Gastroesophageal sphincter (tissue), 4 donors: ENCODE measurements around the gene SGTA. TPM values are rescaled to one million over a fixed set of nuclear protein-coding genes. Genes with fewer than 3 reads are reported as not detected.
A peak's percentile ranks its signal among the peaks of the same experiment; 100 is the strongest.

Experiments used
- ATAC-seq: fragments of 150-250 bp; one replicate; pipeline ENCODE4 v1.9.1; 2016; ENCODE audit warnings: mild to moderate bottlenecking, moderate library complexity
- H3K27ac ChIP-seq, 4 donors: fragments of 200-600 bp; sonication (generic) in 3 of 4; 1 replicate in 3 of 4; 2 replicates in 1 of 4; pipeline ENCODE4 v1.5.1; 2016 to 2019
- H3K27me3 ChIP-seq: fragments of 200-600 bp; sonication (generic); one replicate; pipeline ENCODE4 v1.5.1; 2019
- H3K36me3 ChIP-seq, 2 donors: fragments of 200-600 bp; sonication (generic); one replicate each; pipeline ENCODE4 v1.5.1; 2019; ENCODE audit warnings: control low read depth in 1 of 2
- H3K4me1 ChIP-seq, 3 donors: fragments of 200-600 bp; sonication (generic); 1 replicate in 2 of 3; 2 replicates in 1 of 3; pipeline ENCODE4 v1.5.1; 2016 to 2019; ENCODE audit warnings: control low read depth in 2 of 3
- H3K4me3 ChIP-seq, 2 donors: fragments of 200-600 bp; sonication (generic); one replicate each; pipeline ENCODE4 v1.5.1; 2019; ENCODE audit warnings: mild to moderate bottlenecking in 1 of 2, moderate library complexity in 1 of 2
- H3K9me3 ChIP-seq, 3 donors: fragments of 200-600 bp; sonication (generic); one replicate each; pipeline ENCODE4 v1.5.1; 2017 to 2019; ENCODE audit warnings: control low read depth in 2 of 3
- EP300 ChIP-seq: sonication (generic); formaldehyde crosslinking; IDR thresholded peaks from one replicate; pipeline ENCODE4 v1.6.1; 2017; ENCODE audit warnings: antibody characterized with exemption, mild to moderate bottlenecking
- POLR2A ChIP-seq, 2 donors: fragments of 450-650 bp; IDR thresholded peaks; one replicate each; pipeline ENCODE4 v1.6.1; 2017; ENCODE audit warnings: antibody characterized with exemption in 2 of 2, mild to moderate bottlenecking in 2 of 2, moderate library complexity in 1 of 2
- POLR2AphosphoS5 ChIP-seq: sonication (generic); formaldehyde crosslinking; IDR thresholded peaks from one replicate; pipeline ENCODE4 v1.6.1; 2017; ENCODE audit warnings: antibody characterized with exemption
- WGBS, 2 donors: methylation state at CpG; one replicate each; pipeline ENCODE4 v1.1.5; 2018; ENCODE audit warnings: low coverage in 1 of 2; 5-methylcytosine and 5-hydroxymethylcytosine counted together
- total RNA-seq, 4 donors: library from RNA; depleted of rRNA; stranded (reverse); fragments of >200 nt; gene quantifications; one replicate each; pipeline ENCODE4 v1.1.0, GENCODE V29; 2016
- TF ChIP-seq, protein P1 (sequence below), 4 experiments: fragments of 200-600 bp in 2 of 4; fragments of 450-650 bp in 2 of 4; sonication (generic) in 1 of 4; IDR thresholded peaks; one replicate each; pipeline ENCODE4 v1.5.1; 2017 to 2019; ENCODE audit warnings: antibody characterized with exemption in 4 of 4, mild to moderate bottlenecking in 2 of 4, moderate library complexity in 2 of 4

SGTA gene
- total RNA-seq, 4 donors from 2014 or later = 45.3 to 65.5 (median 47.2) TPM

DNA sequence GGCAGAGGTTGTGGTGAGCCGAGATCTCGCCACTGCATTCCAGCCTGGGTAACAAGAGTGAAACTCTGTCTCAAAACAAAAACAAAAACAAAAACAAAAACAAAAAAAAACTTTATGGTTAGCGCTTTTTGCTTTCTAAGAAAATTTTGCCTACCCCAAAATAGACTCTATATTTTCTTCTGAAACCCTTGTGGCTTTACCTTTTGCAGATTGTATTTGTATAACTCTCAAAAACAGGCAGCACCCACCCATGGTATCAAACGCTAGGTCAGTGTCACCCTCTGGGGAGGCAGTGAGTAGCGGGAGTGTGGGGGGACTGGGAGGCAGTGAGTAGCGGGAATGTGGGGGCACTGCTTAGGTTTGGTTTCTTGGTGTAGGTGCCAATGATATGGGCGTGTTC lies 35.7 kb downstream of the SGTA start:
- ATAC-seq = no peak
- WGBS, 2 donors = 80 to 86% methylated on average over 4 to 7 of the region's 7 CpGs

DNA sequence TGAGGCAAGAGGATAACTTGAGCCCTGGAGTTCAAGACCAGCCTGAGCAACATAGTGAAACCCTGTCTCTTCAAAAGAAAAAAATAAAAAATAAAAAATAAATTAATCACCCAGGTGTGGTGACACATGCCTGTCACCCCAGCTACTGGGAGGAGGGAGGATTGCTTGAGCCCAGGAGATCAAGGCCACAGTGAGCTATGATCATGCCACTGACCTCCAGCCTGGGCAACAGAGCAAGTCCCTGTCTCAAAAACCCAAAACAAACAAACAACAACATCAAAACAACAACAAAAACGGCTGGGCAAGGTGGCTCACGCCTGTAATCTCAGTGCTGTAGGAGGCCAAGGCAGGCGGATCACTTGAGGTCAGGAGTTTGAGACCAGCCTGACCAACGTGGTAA lies 39.0 kb downstream of the SGTA start:
- no peak for TF ChIP-seq EP300
- no peak for TF ChIP-seq POLR2AphosphoS5
- no peak for TF ChIP-seq POLR2A (IDR thresholded peaks at IDR 0.05)
- TF ChIP-seq, protein P1, sequence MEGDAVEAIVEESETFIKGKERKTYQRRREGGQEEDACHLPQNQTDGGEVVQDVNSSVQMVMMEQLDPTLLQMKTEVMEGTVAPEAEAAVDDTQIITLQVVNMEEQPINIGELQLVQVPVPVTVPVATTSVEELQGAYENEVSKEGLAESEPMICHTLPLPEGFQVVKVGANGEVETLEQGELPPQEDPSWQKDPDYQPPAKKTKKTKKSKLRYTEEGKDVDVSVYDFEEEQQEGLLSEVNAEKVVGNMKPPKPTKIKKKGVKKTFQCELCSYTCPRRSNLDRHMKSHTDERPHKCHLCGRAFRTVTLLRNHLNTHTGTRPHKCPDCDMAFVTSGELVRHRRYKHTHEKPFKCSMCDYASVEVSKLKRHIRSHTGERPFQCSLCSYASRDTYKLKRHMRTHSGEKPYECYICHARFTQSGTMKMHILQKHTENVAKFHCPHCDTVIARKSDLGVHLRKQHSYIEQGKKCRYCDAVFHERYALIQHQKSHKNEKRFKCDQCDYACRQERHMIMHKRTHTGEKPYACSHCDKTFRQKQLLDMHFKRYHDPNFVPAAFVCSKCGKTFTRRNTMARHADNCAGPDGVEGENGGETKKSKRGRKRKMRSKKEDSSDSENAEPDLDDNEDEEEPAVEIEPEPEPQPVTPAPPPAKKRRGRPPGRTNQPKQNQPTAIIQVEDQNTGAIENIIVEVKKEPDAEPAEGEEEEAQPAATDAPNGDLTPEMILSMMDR (IDR thresholded peaks at IDR 0.05) = no peak
- peaks cover 0 to 9% (median 7%) of the 10 kb centered on the region in 3 donors for H3K4me1 ChIP-seq
- H3K4me3 ChIP-seq = no peak overlapping the region
- no peak overlapping the region for H3K27ac ChIP-seq
- H3K27me3 ChIP-seq = peaks cover 16% of the 10 kb centered on the region
- H3K9me3 ChIP-seq = no peaks in the 10 kb centered on the region
- no peaks in the 10 kb centered on the region for H3K36me3 ChIP-seq
- 0 to 33% methylated on average over 1 to 4 of the region's 4 CpGs for WGBS, 2 donors
- no peak for ATAC-seq

More for the DNA sequence above, 35.7 kb downstream of the SGTA start:
- no peak overlapping the region for H3K27ac ChIP-seq
- no peak overlapping the region for H3K4me3 ChIP-seq
- H3K9me3 ChIP-seq = no peaks in the 10 kb centered on the region
- peaks cover 0 to 8% (median 4%) of the 10 kb centered on the region in 3 donors for H3K4me1 ChIP-seq
- no peak for TF ChIP-seq POLR2AphosphoS5
- no peaks in the 10 kb centered on the region for H3K36me3 ChIP-seq
- H3K27me3 ChIP-seq = no peaks in the 10 kb centered on the region

DNA sequence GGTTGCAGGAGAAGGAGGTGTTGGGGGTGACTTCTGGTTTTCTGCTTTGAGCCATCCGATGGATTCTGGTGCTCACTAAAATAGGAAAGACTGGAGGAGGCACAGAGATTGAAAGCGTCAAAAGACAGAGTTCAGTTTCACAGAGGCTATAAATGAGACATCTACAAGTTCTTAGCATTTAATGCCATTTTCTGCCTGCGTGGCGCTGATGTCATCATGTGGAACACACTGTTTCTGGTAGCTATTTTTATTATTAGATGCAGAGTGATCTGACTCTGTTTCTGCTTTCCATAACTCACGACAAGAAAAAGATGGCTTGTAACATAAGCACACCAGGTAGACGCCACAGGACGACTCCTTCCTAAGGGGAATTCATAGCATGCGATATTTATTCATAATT lies 40.0 kb downstream of the SGTA start:
- 63 to 96% methylated on average over 5 to 8 of the region's 8 CpGs for WGBS, 2 donors

DNA sequence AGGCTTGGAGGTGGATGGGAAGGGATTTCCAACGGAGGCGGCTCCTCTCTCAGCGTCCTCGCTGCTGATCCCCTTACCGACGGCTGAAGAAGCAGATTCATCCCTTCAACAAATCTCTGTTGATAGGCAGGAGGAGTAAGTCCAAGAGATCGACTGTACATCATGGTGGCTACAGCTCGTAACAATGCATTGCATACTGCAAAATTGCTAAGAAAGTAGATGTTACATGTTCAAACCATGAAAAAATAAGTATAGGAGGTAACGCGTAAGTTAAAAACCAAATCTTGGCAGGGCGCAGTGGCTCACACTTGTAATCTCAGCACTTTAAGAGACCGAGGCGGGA lies 42.8 kb downstream of the SGTA start:
- Histone ChIP-seq H3K27ac (peak overlapping the region in 1 of 4 donors; percentile 77), H3K36me3 (peaks cover 0 to 19% of the 10 kb centered on the region in 2 donors), H3K27me3 (peaks cover 16% of the 10 kb centered on the region), H3K4me1 (peaks cover 0 to 21% (median 6%) of the 10 kb centered on the region in 3 donors), H3K9me3 (no peaks in the 10 kb centered on the region), H3K4me3 (no peak overlapping the region)
- ATAC-seq = no peak
- TF ChIP-seq POLR2A (IDR thresholded peaks at IDR 0.05) = no peak
- TF ChIP-seq, protein P1 (IDR thresholded peaks at IDR 0.05) = no peak
- TF ChIP-seq POLR2AphosphoS5 = no peak
- TF ChIP-seq EP300 = no peak
- 38 to 67% methylated on average over 8 to 10 of the region's 13 CpGs for WGBS, 2 donors

More for the DNA sequence above, 40.0 kb downstream of the SGTA start:
- Histone ChIP-seq H3K4me1 (peaks cover 0 to 16% (median 6%) of the 10 kb centered on the region in 3 donors), H3K36me3 (no peaks in the 10 kb centered on the region), H3K27ac (no peak overlapping the region), H3K4me3 (no peak overlapping the region), H3K27me3 (peaks cover 16% of the 10 kb centered on the region), H3K9me3 (no peaks in the 10 kb centered on the region)
- ATAC-seq = no peak
- TF ChIP-seq POLR2A (IDR thresholded peaks at IDR 0.05) = no peak
- TF ChIP-seq EP300 = no peak
- TF ChIP-seq, protein P1 (IDR thresholded peaks at IDR 0.05) = no peak
- TF ChIP-seq POLR2AphosphoS5 = no peak

DNA sequence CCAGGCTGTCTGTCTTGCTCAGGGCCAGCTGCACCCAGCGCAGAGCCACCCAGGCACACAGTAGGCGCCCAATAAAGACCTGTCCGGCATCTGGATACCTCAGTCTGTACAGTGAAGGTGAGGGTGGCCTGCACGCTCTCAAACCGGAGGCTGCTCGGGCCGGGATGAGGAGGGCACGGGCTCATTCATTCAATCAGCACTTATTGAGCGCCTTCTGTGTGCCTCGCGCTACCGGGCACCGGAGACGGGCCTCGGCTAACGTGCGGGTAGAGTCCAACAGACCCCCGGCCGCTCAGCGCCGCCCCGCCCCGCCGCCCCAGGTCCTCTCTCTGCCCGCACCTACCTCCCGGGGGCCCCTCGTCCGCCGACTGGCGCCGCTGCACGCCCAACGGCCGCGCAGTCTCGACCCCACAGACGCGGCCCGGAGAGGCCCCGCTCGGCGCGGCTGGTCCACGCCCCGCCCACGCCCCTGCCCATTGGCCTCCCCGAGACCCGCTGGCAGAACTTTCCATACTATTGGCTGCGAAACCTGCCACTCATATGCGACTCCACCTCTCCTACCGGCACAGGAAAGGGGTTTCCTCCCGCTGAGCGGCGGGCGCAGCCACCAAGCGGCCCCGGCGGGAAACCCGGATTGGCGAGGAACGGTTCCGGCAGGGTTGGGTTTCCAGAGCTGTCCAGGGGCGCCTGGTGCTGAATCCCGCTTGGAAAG lies 43.3 kb downstream of the SGTA start, which contains the start of gene SLC39A3:
Gene SLC39A3, minus strand, starts transcription at position 416 of the 712 bp plus-strand sequence. CDS start 2,760 bp downstream, outside the sequence.
- peaks cover 16% of the 10 kb centered on the region for H3K27me3 ChIP-seq

More for the DNA sequence above, 43.3 kb downstream of the SGTA start, which contains the start of gene SLC39A3:
- TF ChIP-seq POLR2A (IDR thresholded peaks at IDR 0.05) (peak in 1 of 2 donors; percentile 50), POLR2AphosphoS5 (peak; percentile 59), EP300 (no peak)
- TF ChIP-seq, protein P1 (IDR thresholded peaks at IDR 0.05) = peak in 3 of 4 experiments; percentile 30 to 66 (median 49)
- Histone ChIP-seq H3K4me1 (peaks cover 0 to 21% (median 6%) of the 10 kb centered on the region in 3 donors), H3K4me3 (peak within 1 kb of the TSS; percentile 67 to 82), H3K36me3 (peaks cover 0 to 24% of the 10 kb centered on the region in 2 donors), H3K27ac (peak within 1 kb of the TSS in 3 of 4 donors; percentile 66 to 77 (median 74)), H3K9me3 (no peaks in the 10 kb centered on the region)
- 0% methylated on average over 2 to 7 of the region's 64 CpGs for WGBS, 2 donors
- ATAC-seq = peak; percentile 100
